Measurements from ENCODE around the gene CCR6.

- TF ChIP-seq CTCF (IDR thresholded peaks at IDR 0.05) (no peak), POLR2A (IDR thresholded peaks at IDR 0.05) (no peak), EP300 (IDR thresholded peaks at IDR 0.05) (no peak)
Measured at GRCh38 chr6:167078745-167079144, 44.2 kb upstream of the CCR6 start.

Measured in tibial nerve (tissue), 4 donors.